Measurements from ENCODE around the gene SH3PXD2A.
"Not testable (repeated sequence)": the region's sequence is repeated elsewhere in the genome, so short reads cannot be mapped to it uniquely, and the experiment has no call there.

Gene SH3PXD2A

GRCh38 chr10:103852189-103852711, 3.1 kb downstream of the SH3PXD2A start:
- in situ Hi-C loops (cut with MboI; ENCODE audit: low sequenced_read_pairs), result loop anchor here (10.0 kb wide), 2 partner anchors 107 to 137 kb away; no protein-coding TSS in a partner anchor

- in situ Hi-C loops (cut with MboI; ENCODE audit: low sequenced_read_pairs), result loop anchor here (10.0 kb wide), 2 partner anchors 106 to 136 kb away; no protein-coding TSS in a partner anchor
Observed at GRCh38 chr10:103851261-103851660, 4.1 kb downstream of the SH3PXD2A start.

GRCh38 chr10:103850572-103850895, 4.8 kb downstream of the SH3PXD2A start:
- in situ Hi-C loops (cut with MboI; ENCODE audit: low sequenced_read_pairs), result loop anchor here (10.0 kb wide), 2 partner anchors 106 to 136 kb away; no protein-coding TSS in a partner anchor

GRCh38 chr10:103849880-103850571, 5.3 kb downstream of the SH3PXD2A start:
- in situ Hi-C loops (cut with MboI; ENCODE audit: low sequenced_read_pairs), result loop anchor here (10.0 kb wide), 2 partner anchors 105 to 135 kb away; no protein-coding TSS in a partner anchor

GRCh38 chr10:103849212-103849877, 6.0 kb downstream of the SH3PXD2A start:
- in situ Hi-C loops (cut with MboI; ENCODE audit: low sequenced_read_pairs), result no loop called here

GRCh38 chr10:103847909-103848468, 7.4 kb downstream of the SH3PXD2A start:
- in situ Hi-C loops (cut with MboI; ENCODE audit: low sequenced_read_pairs), result no loop called here

- in situ Hi-C loops (cut with MboI; ENCODE audit: low sequenced_read_pairs), result no loop called here
Observed at GRCh38 chr10:103847346-103847745, 8.0 kb downstream of the SH3PXD2A start.

GRCh38 chr10:103845972-103846371, 9.4 kb downstream of the SH3PXD2A start:
- in situ Hi-C loops (cut with MboI; ENCODE audit: low sequenced_read_pairs), result no loop called here

GRCh38 chr10:103845346-103845745, 10.0 kb downstream of the SH3PXD2A start:
- in situ Hi-C loops (cut with MboI; ENCODE audit: low sequenced_read_pairs), result not testable (repeated sequence)

GRCh38 chr10:103843854-103844570, 11.4 kb downstream of the SH3PXD2A start:
- in situ Hi-C loops (cut with MboI; ENCODE audit: low sequenced_read_pairs), result no loop called here

- in situ Hi-C loops (cut with MboI; ENCODE audit: low sequenced_read_pairs), result no loop called here
Observed at GRCh38 chr10:103843045-103843444, 12.3 kb downstream of the SH3PXD2A start.

GRCh38 chr10:103842605-103843004, 12.8 kb downstream of the SH3PXD2A start:
- in situ Hi-C loops (cut with MboI; ENCODE audit: low sequenced_read_pairs), result no loop called here

GRCh38 chr10:103841519-103841918, 13.9 kb downstream of the SH3PXD2A start:
- in situ Hi-C loops (cut with MboI; ENCODE audit: low sequenced_read_pairs), result no loop called here

- in situ Hi-C loops (cut with MboI; ENCODE audit: low sequenced_read_pairs), result no loop called here
Observed at GRCh38 chr10:103840740-103841070, 14.7 kb downstream of the SH3PXD2A start.

GRCh38 chr10:103839872-103840739, 15.3 kb downstream of the SH3PXD2A start:
- in situ Hi-C loops (cut with MboI; ENCODE audit: low sequenced_read_pairs), result no loop called here

GRCh38 chr10:103839519-103839871, 15.9 kb downstream of the SH3PXD2A start:
- in situ Hi-C loops (cut with MboI; ENCODE audit: low sequenced_read_pairs), result no loop called here

GRCh38 chr10:103838862-103839518, 16.4 kb downstream of the SH3PXD2A start:
- in situ Hi-C loops (cut with MboI; ENCODE audit: low sequenced_read_pairs), result no loop called here

GRCh38 chr10:103838070-103838395, 17.3 kb downstream of the SH3PXD2A start:
- in situ Hi-C loops (cut with MboI; ENCODE audit: low sequenced_read_pairs), result no loop called here

GRCh38 chr10:103837370-103838069, 17.9 kb downstream of the SH3PXD2A start:
- in situ Hi-C loops (cut with MboI; ENCODE audit: low sequenced_read_pairs), result no loop called here

Data from HL-60/S4 treated with retinoic acid at 250 ng/mL for 4 days and 3 days (cell line).